ENCODE results near the gene HNF4A.

DNA sequence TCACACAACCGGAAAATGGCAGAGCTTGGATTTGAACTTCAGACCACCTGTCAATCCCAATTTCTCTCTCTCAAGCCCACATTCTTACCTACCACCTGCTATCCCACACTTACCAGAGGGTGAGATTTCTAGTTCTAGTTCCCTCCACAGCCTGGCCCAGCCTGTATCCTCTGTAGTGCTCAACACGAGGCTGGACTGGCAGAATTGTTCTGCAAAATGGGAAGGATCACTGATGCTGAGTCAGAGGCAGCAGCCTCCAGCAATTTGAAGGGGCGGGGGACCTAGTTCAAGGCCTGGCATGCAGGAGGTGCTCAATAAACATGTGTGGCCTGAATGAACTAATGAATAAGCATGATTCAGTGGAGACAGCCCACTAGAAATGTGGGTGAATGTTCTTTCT lies 66.6 kb downstream of the HNF4A start:
- no peak for TF ChIP-seq ZNF232 (CRISPR knock-in tag; IDR thresholded peaks at IDR 0.05)
- no peak for TF ChIP-seq ESRRA (CRISPR knock-in tag; IDR thresholded peaks at IDR 0.05; ENCODE audit: borderline replicate concordance)
- TF ChIP-seq, protein P1, sequence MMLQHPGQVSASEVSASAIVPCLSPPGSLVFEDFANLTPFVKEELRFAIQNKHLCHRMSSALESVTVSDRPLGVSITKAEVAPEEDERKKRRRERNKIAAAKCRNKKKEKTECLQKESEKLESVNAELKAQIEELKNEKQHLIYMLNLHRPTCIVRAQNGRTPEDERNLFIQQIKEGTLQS (CRISPR knock-in tag; conservative IDR thresholded peaks at IDR 0.05): no peak
- no peak for TF ChIP-seq ELF4 (CRISPR knock-in tag; IDR thresholded peaks at IDR 0.05; ENCODE audit: low read depth)
- TF ChIP-seq, protein P2, sequence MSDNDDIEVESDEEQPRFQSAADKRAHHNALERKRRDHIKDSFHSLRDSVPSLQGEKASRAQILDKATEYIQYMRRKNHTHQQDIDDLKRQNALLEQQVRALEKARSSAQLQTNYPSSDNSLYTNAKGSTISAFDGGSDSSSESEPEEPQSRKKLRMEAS (CRISPR knock-in tag; IDR thresholded peaks at IDR 0.05): no peak
- TF ChIP-seq NR3C1 (CRISPR knock-in tag; conservative IDR thresholded peaks at IDR 0.05; ENCODE audit: low read depth): no peak
- TF ChIP-seq, protein P3, sequence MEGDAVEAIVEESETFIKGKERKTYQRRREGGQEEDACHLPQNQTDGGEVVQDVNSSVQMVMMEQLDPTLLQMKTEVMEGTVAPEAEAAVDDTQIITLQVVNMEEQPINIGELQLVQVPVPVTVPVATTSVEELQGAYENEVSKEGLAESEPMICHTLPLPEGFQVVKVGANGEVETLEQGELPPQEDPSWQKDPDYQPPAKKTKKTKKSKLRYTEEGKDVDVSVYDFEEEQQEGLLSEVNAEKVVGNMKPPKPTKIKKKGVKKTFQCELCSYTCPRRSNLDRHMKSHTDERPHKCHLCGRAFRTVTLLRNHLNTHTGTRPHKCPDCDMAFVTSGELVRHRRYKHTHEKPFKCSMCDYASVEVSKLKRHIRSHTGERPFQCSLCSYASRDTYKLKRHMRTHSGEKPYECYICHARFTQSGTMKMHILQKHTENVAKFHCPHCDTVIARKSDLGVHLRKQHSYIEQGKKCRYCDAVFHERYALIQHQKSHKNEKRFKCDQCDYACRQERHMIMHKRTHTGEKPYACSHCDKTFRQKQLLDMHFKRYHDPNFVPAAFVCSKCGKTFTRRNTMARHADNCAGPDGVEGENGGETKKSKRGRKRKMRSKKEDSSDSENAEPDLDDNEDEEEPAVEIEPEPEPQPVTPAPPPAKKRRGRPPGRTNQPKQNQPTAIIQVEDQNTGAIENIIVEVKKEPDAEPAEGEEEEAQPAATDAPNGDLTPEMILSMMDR (IDR thresholded peaks at IDR 0.05): no peak
- no peak for TF ChIP-seq RELA (CRISPR knock-in tag; IDR thresholded peaks at IDR 0.05; ENCODE audit: borderline replicate concordance)
- TF ChIP-seq, protein P4, sequence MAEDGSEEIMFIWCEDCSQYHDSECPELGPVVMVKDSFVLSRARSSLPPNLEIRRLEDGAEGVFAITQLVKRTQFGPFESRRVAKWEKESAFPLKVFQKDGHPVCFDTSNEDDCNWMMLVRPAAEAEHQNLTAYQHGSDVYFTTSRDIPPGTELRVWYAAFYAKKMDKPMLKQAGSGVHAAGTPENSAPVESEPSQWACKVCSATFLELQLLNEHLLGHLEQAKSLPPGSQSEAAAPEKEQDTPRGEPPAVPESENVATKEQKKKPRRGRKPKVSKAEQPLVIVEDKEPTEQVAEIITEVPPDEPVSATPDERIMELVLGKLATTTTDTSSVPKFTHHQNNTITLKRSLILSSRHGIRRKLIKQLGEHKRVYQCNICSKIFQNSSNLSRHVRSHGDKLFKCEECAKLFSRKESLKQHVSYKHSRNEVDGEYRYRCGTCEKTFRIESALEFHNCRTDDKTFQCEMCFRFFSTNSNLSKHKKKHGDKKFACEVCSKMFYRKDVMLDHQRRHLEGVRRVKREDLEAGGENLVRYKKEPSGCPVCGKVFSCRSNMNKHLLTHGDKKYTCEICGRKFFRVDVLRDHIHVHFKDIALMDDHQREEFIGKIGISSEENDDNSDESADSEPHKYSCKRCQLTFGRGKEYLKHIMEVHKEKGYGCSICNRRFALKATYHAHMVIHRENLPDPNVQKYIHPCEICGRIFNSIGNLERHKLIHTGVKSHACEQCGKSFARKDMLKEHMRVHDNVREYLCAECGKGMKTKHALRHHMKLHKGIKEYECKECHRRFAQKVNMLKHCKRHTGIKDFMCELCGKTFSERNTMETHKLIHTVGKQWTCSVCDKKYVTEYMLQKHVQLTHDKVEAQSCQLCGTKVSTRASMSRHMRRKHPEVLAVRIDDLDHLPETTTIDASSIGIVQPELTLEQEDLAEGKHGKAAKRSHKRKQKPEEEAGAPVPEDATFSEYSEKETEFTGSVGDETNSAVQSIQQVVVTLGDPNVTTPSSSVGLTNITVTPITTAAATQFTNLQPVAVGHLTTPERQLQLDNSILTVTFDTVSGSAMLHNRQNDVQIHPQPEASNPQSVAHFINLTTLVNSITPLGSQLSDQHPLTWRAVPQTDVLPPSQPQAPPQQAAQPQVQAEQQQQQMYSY (CRISPR knock-in tag; IDR thresholded peaks at IDR 0.05): no peak
- TF ChIP-seq EMX1 (CRISPR knock-in tag; IDR thresholded peaks at IDR 0.05): no peak
- TF ChIP-seq, protein P5, sequence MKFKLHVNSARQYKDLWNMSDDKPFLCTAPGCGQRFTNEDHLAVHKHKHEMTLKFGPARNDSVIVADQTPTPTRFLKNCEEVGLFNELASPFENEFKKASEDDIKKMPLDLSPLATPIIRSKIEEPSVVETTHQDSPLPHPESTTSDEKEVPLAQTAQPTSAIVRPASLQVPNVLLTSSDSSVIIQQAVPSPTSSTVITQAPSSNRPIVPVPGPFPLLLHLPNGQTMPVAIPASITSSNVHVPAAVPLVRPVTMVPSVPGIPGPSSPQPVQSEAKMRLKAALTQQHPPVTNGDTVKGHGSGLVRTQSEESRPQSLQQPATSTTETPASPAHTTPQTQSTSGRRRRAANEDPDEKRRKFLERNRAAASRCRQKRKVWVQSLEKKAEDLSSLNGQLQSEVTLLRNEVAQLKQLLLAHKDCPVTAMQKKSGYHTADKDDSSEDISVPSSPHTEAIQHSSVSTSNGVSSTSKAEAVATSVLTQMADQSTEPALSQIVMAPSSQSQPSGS (CRISPR knock-in tag; IDR thresholded peaks at IDR 0.05; ENCODE audit: borderline replicate concordance, low read depth): no peak
